Ecto neural progenitor cell (in vitro differentiated cells): ENCODE results near the gene CDC34.

ENCODE experiments used
- DNase-seq: peaks from one replicate; pipeline ENCODE4 v3.0.0-alpha.2; 2018; ENCODE audit warnings: low spot score

CDC34 gene, protein sequence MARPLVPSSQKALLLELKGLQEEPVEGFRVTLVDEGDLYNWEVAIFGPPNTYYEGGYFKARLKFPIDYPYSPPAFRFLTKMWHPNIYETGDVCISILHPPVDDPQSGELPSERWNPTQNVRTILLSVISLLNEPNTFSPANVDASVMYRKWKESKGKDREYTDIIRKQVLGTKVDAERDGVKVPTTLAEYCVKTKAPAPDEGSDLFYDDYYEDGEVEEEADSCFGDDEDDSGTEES

DNA sequence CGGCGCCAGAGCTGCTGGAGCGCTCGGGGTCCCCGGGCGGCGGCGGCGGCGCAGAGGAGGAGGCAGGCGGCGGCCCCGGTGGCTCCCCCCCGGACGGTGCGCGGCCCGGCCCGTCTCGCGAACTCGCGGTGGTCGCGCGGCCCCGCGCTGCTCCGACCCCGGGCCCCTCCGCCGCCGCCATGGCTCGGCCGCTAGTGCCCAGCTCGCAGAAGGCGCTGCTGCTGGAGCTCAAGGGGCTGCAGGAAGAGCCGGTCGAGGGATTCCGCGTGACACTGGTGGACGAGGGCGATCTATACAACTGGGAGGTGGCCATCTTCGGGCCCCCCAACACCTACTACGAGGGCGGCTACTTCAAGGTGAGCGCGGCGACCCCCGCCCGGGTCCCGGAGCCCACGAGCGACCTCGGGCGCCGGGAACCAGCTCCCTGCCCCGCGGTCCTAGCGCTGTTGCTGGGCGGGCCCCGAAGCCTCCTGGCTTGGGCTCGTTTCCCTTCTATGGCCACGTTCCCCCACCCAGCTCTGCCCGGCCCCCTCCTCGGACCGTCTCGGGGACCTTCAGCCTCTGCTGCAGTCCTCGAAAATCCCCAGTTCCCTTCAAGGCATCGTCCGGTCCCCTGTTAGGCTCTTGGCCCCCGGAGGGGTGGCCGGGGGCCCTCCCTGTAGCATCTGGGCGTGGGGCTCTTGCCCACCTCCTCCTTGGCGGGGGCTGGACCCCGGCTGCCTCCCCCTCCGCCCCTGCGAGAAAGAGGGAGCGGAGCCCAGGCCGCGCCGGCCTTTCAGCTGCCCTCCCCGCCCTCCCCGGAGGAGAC is at the start of gene CDC34:
Gene CDC34, plus strand, starts transcription at position 8 of the 808 bp plus-strand sequence. Its CDS starts 172 bp downstream, at position 180.
- DNase-seq: no peak

- peak; percentile 58 for DNase-seq
These were observed 49.1 kb upstream of the CDC34 start for GRCh38 chr19:482186-483041.

DNA sequence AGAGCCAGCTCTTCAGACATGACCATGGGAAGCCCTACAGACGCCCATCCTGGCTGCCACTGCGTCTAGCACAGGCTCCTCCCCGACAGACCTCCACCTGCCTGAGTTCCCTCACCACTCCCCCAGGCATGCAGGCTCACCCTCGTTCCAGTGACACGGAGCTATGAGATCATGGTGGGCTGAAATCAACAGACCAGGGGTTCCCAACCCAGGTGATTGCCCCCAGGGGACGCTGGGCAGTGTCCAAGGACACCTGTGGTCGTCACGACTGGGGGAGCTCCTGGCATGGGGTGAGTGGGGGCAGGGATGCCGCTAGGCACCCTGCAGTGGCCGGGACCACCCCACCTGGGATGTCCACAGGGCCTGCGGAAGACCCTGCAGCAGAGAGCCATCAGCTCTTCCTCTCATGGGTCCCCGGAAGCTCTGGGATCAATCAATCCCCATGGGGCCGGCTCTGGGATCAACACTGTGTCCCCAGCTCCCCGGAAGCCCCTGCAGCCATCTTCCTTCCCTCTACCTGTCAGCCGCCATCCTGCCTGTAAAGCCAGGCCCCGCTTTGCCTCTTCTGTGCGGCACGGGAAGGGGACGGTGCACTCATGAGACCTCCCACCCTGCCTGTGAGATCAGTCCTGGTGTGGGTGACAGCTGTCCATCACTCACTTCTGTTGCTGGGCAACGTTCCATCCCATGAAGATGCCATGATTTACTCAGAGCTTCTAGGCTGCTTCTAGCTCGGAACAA is 48.1 kb upstream of the CDC34 start:
- no peak for DNase-seq

DNA sequence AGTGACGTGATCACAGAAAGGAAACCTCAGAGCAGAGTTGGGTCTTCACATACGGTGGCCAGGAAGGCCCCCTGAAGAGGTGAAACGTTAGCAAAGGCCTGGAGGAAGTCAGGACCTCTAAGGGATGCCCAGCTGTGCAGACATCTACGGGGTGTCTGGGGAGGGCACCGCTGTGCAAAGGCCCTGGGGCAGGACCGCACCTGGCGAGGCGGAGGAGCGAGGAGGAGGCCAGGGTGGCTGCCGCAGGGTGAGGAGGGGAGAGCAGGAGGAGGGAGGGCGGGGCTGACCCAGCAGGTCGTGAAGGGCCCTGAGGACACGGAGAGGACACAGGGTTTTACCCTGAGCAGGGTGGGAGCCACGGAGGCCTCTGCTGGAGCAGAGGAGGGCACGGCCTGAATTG is 47.1 kb upstream of the CDC34 start:
- no peak for DNase-seq

DNA sequence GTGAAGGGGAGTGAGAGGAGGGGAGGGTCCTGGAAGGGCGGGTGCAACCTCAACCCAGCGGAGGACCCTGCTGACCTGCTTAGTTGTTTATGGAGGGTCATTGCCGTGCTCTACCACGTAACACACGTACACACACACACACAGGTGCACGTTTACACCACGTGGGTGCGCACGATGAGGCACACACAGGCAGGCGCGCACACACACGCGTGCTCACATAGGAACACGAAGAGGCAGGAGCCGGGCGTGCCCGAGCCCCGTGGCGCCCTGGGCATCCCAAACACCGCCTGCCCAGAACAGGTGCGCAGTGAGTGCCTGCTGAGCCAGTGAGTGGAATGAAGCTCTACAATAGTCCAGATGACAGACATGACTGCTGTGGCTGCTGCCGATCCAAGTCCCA is 46.5 kb upstream of the CDC34 start:
- no peak for DNase-seq

- peak; percentile 77 for DNase-seq
These were observed 45.9 kb upstream of the CDC34 start for GRCh38 chr19:485583-486236.

DNA sequence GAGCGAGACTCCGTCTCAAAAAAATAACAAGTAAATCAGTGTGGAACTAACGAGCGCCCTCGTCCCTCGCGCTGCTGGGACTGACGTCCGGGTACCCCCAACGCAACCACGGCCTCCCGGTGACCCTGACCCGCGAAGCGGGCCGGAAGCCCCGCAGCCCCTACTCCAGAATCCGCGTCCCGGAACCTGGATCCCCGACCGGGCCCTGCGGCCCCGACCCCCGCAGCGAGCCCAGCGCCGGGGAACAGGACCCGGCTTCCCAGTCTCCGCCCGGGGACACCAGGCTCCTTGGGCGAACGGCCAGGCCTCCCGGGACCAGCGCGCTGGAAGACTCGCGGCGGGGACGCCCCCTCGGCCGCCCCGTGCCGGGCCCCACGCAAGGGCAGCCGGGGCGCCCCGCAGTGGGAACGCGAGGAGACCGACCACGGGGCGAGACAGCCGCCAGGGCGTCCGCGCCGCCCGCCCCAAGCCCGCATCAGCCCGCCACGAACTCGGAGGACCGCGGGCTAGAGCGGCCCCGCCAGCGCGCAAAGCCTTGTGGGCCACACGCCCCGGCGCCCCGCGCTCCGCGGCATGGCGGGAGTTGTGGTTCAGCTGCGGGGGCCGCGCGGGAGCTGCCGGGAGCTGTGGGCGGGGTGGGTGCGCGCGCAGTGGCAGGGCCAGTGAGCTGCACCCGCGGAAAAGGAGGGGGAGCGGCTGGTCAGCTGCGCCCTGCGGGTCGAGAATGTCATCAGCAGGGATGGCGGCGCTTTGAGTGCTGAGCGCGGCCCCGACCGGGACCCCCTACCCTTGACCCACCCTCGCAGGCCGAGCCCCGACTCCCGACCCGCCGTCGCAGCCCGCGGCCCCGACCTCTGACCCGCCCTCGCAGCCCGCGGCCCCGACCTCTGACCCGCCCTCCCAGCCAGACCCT is 42.8 kb upstream of the CDC34 start:
- peak; percentile 97 for DNase-seq

GRCh38 chr19:489418-490196 is 42.0 kb upstream of the CDC34 start:
- peak; percentile 67 for DNase-seq

- no peak for DNase-seq
These were observed 40.3 kb upstream of the CDC34 start for GRCh38 chr19:491146-491741.

DNA sequence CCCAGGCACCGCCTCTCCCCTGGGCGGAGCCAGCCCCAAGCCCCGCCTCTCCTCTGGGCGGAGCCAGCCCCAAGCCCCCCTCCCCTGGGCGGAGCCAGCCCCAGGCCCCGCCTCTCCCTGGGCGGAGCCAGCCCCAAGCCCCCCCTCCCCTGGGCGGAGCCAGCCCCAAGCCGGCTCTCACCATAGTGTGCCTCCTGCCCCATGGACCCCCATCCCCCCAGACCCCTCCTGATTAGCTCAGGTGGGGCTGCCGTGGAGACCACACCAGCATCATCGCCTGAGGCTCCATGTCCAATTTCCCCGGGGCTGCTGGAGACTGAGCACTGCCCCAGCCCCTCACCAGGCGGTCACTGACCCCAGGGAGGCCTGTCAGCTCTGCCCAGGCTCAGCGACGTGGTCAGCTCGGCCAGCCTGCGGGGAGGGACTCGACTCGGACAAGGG is 39.4 kb upstream of the CDC34 start:
- DNase-seq: no peak

GRCh38 chr19:493391-494170 is 38.0 kb upstream of the CDC34 start:
- no peak for DNase-seq

- no peak for DNase-seq
These were observed 37.1 kb upstream of the CDC34 start for GRCh38 chr19:494171-495080.

DNA sequence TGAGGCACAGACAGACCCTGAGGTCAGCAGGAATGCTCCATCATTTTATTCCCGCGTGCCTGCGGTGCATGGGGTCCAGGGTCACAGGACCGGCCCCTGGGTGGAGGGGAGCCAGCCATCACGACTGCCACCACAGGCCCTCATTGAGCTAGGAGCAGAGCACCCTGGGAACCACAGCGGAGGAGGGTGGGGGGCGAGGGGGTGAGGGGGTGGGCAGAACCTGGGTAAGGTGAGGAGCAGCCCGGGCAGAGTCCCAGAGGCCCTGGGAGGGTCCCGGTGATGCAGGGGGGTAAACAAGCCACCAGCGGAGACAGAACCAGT is 36.5 kb upstream of the CDC34 start:
- no peak for DNase-seq

DNA sequence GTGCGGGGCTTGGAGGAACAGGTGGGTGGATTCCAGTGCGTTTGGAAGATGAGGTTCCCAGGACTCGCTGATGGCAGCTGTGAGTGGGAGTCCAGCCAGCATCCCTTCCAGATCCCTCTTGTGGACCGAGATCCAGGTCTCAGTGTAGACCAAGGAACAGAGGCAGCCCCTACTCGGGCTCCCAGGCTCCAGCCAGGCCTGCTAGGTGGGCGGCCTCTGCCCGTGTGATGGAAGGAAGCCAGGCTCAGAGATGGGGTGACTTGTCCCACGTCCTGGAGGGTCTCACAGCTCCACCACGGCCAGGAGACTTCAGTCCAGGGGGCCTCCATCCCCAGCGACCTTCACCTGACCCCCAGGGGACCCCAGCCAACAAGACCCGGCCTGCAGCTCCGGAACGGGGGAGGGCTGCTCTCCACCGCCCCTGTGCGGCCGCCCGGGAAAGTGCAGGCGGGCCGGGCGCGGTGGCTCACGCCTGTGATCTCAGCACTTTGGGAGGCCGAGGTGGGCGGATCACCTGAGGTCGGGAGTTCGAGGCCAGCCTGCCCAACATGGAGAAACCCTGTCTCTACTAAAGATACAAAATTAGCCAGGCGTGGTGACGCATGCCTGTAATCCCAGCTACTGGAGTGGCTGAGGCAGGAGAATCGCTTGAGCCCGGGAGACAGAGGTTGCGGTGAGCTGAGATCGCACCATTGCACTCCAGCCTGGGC is 36.0 kb upstream of the CDC34 start:
- DNase-seq: peak; percentile 79

- DNase-seq: peak; percentile 49
These were observed 35.4 kb upstream of the CDC34 start, which contains the start of gene MADCAM1 for GRCh38 chr19:496112-496665. Gene MADCAM1, plus strand, starts transcription at chr19:496486. Its CDS starts 14 bp downstream, at chr19:496500.

- DNase-seq: no peak
These were observed 34.6 kb upstream of the CDC34 start for GRCh38 chr19:496986-497385.
